H9 (cell line): ENCODE data around the gene IGF2R. TPM values are rescaled to one million over a fixed set of nuclear protein-coding genes. Genes with fewer than 3 reads are reported as not detected.

Experiments used
- DNase-seq: peaks from one replicate; pipeline ENCODE4 v3.0.0-alpha.2; 2017
- H2AFZ ChIP-seq: one replicate; pipeline ENCODE4 v1.6.1; 2013; ENCODE audit warnings: mild to moderate bottlenecking, low read length, control low read depth, moderate library complexity
- H2AK5ac ChIP-seq: 2 replicates; pipeline ENCODE4 v1.6.1; 2013; ENCODE audit warnings: low read length, control low read depth, mixed read lengths; ENCODE audit not compliant: insufficient read length
- H2BK120ac ChIP-seq: one replicate; pipeline ENCODE4 v1.6.1; 2013; ENCODE audit warnings: low read depth, mild to moderate bottlenecking, low read length, control low read depth, inconsistent platforms; ENCODE audit not compliant: poor library complexity, severe bottlenecking
- H2BK12ac ChIP-seq: 2 replicates; pipeline ENCODE4 v1.6.1; 2013; ENCODE audit warnings: low read length, control low read depth, mixed read lengths, low read depth; ENCODE audit not compliant: insufficient read length
- H2BK15ac ChIP-seq: 2 replicates; pipeline ENCODE4 v1.6.1; 2013; ENCODE audit warnings: low read depth, low read length, control low read depth
- H2BK20ac ChIP-seq: one replicate; pipeline ENCODE4 v1.6.1; 2013; ENCODE audit warnings: low read depth, mild to moderate bottlenecking, low read length, control low read depth, inconsistent platforms; ENCODE audit not compliant: poor library complexity, severe bottlenecking
- H2BK5ac ChIP-seq: 2 replicates; pipeline ENCODE4 v1.6.1; 2013; ENCODE audit warnings: low read length, control low read depth, mixed read lengths; ENCODE audit not compliant: insufficient read length
- H3K14ac ChIP-seq: 2 replicates; pipeline ENCODE4 v1.6.1; 2013; ENCODE audit warnings: low read length, control low read depth; ENCODE audit not compliant: insufficient read depth
- H3K18ac ChIP-seq: 2 replicates; pipeline ENCODE4 v1.6.1; 2013; ENCODE audit warnings: low read depth, mild to moderate bottlenecking, mixed read lengths, low read length, control low read depth; ENCODE audit not compliant: insufficient read length
- H3K23ac ChIP-seq: 2 replicates; pipeline ENCODE4 v1.6.1; 2013; ENCODE audit warnings: low read length, control low read depth, mixed read lengths, low read depth; ENCODE audit not compliant: insufficient read length
- H3K23me2 ChIP-seq: 2 replicates; pipeline ENCODE4 v1.6.1; 2013; ENCODE audit warnings: low read depth, mild to moderate bottlenecking, mixed read lengths, low read length, control low read depth; ENCODE audit not compliant: insufficient read length, poor library complexity, severe bottlenecking
- H3K27ac ChIP-seq: 2 replicates; pipeline ENCODE4 v1.5.1; 2013; ENCODE audit warnings: low read length, control low read depth, mixed read lengths, low read depth; ENCODE audit not compliant: insufficient read length
- H3K27me3 ChIP-seq: 2 replicates; pipeline ENCODE4 v1.6.1; 2013; ENCODE audit warnings: low read length, control low read depth, inconsistent platforms; ENCODE audit not compliant: insufficient read depth
- H3K4ac ChIP-seq: 2 replicates; pipeline ENCODE4 v1.6.1; 2013; ENCODE audit warnings: low read depth, mild to moderate bottlenecking, control low read depth, inconsistent platforms, low read length, moderate library complexity
- H3K4me1 ChIP-seq: 2 replicates; pipeline ENCODE4 v1.6.1; 2013; ENCODE audit warnings: low read length, control low read depth, inconsistent platforms; ENCODE audit not compliant: insufficient read depth
- H3K4me2 ChIP-seq: 2 replicates; pipeline ENCODE4 v1.6.1; 2013; ENCODE audit warnings: low read length, control low read depth, mixed read lengths; ENCODE audit not compliant: insufficient read length, insufficient read depth
- H3K56ac ChIP-seq: 2 replicates; pipeline ENCODE4 v1.6.1; 2013; ENCODE audit warnings: low read depth, mild to moderate bottlenecking, mixed read lengths, low read length, control low read depth; ENCODE audit not compliant: insufficient read length
- H3K79me1 ChIP-seq: 2 replicates; pipeline ENCODE4 v1.6.1; 2013; ENCODE audit warnings: low read depth, mild to moderate bottlenecking, moderate library complexity, low read length, control low read depth, inconsistent platforms; ENCODE audit not compliant: insufficient read depth, poor library complexity, severe bottlenecking
- H3K79me2 ChIP-seq: 2 replicates; pipeline ENCODE4 v1.6.1; 2013; ENCODE audit warnings: low read length, control low read depth, inconsistent platforms; ENCODE audit not compliant: insufficient read depth
- H3K9ac ChIP-seq: 2 replicates; pipeline ENCODE4 v1.6.1; 2013; ENCODE audit warnings: low read length, control low read depth, mixed read lengths; ENCODE audit not compliant: insufficient read length; ENCODE audit errors: extremely low read depth
- H3K9me3 ChIP-seq: one replicate; pipeline ENCODE4 v1.6.1; 2013; ENCODE audit warnings: low read depth, low read length, inconsistent platforms; ENCODE audit not compliant: control insufficient read depth
- H3T11ph ChIP-seq: one replicate; pipeline ENCODE4 v1.6.1; 2013; ENCODE audit warnings: mild to moderate bottlenecking, low read length, control low read depth, inconsistent platforms
- H4K20me1 ChIP-seq: one replicate; pipeline ENCODE4 v1.6.1; 2013; ENCODE audit not compliant: control insufficient read depth, insufficient read length, insufficient read depth
- H4K5ac ChIP-seq: 2 replicates; pipeline ENCODE4 v1.6.1; 2013; ENCODE audit warnings: low read depth, mild to moderate bottlenecking, mixed read lengths, low read length, control low read depth; ENCODE audit not compliant: insufficient read length
- H4K8ac ChIP-seq: replicated peaks from 2 replicates; pipeline ENCODE4 v1.6.1; 2013; ENCODE audit warnings: low read length, control low read depth, mixed read lengths, low read depth; ENCODE audit not compliant: insufficient read length
- H4K91ac ChIP-seq: 2 replicates; pipeline ENCODE4 v1.6.1; 2013; ENCODE audit warnings: low read depth, mild to moderate bottlenecking, moderate library complexity, mixed read lengths, low read length, control low read depth; ENCODE audit not compliant: insufficient read length
- H3K27ac Mint-ChIP-seq, 3 experiments: 2 replicates in 2 of 3; 3 replicates in 1 of 3; pipeline ENCODE4 v1.8.0; 2020 to 2021; ENCODE audit warnings: mixed read lengths in 3 of 3, mild to moderate bottlenecking in 1 of 3, moderate library complexity in 1 of 3
- H3K27me3 Mint-ChIP-seq: 2 replicates; pipeline ENCODE4 v1.8.0; 2021; ENCODE audit warnings: low read depth, mild to moderate bottlenecking, moderate library complexity, mixed read lengths
- H3K36me3 Mint-ChIP-seq, 3 experiments: 2 replicates in 2 of 3; 3 replicates in 1 of 3; pipeline ENCODE4 v1.8.0; 2020 to 2021; ENCODE audit warnings: low read depth in 3 of 3, mixed read lengths in 3 of 3; ENCODE audit not compliant: insufficient read depth in 1 of 3
- H3K4me1 Mint-ChIP-seq, 2 experiments: 2 replicates each; pipeline ENCODE4 v1.8.0; 2020; ENCODE audit warnings: mixed read lengths in 2 of 2
- H3K4me3 Mint-ChIP-seq, 2 experiments: 2 replicates in 1 of 2; 3 replicates in 1 of 2; pipeline ENCODE4 v1.8.0; 2020 to 2021; ENCODE audit warnings: mild to moderate bottlenecking in 2 of 2, mixed read lengths in 2 of 2, moderate library complexity in 1 of 2
- H3K9me3 Mint-ChIP-seq, 2 experiments: 2 replicates in 1 of 2; 3 replicates in 1 of 2; pipeline ENCODE4 v1.8.0; 2020; ENCODE audit warnings: mild to moderate bottlenecking in 2 of 2, mixed read lengths in 2 of 2, moderate library complexity in 1 of 2
- WGBS: extraction: QIAGEN DNeasy Blood & Tissue Kit; methylation state at CpG from one replicate; pipeline ENCODE4 v1.1.7; 2013; ENCODE audit warnings: missing lambda C conversion rate, low lambda C conversion rate, mixed read lengths; ENCODE audit not compliant: insufficient read length; ENCODE audit errors: extremely low coverage; 5-methylcytosine and 5-hydroxymethylcytosine counted together
- total RNA-seq: library from RNA; stranded (reverse); gene quantifications from 2 replicates; pipeline ENCODE4 v1.2.1, GENCODE V29; 2021
- TF ChIP-seq, protein P1 (sequence below): fragments of 200-600 bp; sonication (generic); conservative IDR thresholded peaks from 3 replicates; pipeline ENCODE4 v1.8.0; 2021; ENCODE audit warnings: antibody characterized with exemption, mild to moderate bottlenecking

The IGF2R gene
- total RNA-seq, 1 experiment from 2014 or later, result 66.7 TPM

DNA sequence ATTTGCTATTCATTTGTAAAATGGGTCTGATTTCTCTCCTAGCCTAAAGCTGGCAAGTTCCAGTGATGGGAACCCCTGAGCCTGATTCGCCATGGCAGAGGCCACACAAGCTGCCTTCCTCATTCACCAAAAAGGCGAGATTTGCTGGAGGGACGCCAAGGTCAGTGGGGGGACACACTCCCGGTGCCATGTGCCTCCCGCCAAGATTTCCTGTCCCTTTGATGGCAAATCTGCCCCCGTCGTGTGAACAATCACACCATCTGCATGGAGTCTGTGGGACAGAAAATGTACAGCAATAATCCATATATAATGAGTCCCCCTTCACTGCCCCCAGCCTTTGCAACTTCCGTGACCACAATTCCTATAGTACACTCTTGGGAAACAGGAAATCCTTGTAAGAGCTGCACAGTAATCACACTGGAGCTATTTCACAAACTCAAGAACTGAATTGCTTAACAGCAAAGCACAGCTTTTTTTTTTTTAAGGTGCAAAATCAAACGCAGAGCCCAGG lies 15.7 kb upstream of the IGF2R start:
- H3K4me2 ChIP-seq, result no peak overlapping the region
- H3K27me3 ChIP-seq, result no peaks in the 10 kb centered on the region; the same call in 1 of the 2 replicates
- no peak overlapping the region for H2BK5ac ChIP-seq
- no peak overlapping the region for H2BK20ac ChIP-seq
- H4K91ac ChIP-seq, result no peak overlapping the region
- Mint-ChIP-seq H3K27ac (no peak overlapping the region), H3K27me3 (peaks cover 2% of the 10 kb centered on the region; the same call in 1 of the 2 replicates), H3K4me1 (peaks cover 9 to 11% of the 10 kb centered on the region in 2 experiments), H3K36me3 (no peaks in the 10 kb centered on the region), H3K9me3 (no peaks in the 10 kb centered on the region), H3K4me3 (no peak overlapping the region)
- H3K4ac ChIP-seq, result no peak overlapping the region
- no CpG with 5 or more reads among the region's 9 CpGs for WGBS
- H3K23me2 ChIP-seq, result no peaks in the 10 kb centered on the region
- no peaks in the 10 kb centered on the region for H3K9me3 ChIP-seq
- H3K9ac ChIP-seq, result no peak overlapping the region
- no peaks in the 10 kb centered on the region; the same call in 1 of the 2 replicates for H3K79me2 ChIP-seq
- no peak overlapping the region for H2BK15ac ChIP-seq
- H4K20me1 ChIP-seq, result no peaks in the 10 kb centered on the region
- no peak overlapping the region for H3K14ac ChIP-seq
- H2AFZ ChIP-seq, result no peak overlapping the region
- H2AK5ac ChIP-seq, result no peak overlapping the region
- H4K5ac ChIP-seq, result no peak overlapping the region
- no peak overlapping the region for H3K56ac ChIP-seq
- TF ChIP-seq, protein P1, sequence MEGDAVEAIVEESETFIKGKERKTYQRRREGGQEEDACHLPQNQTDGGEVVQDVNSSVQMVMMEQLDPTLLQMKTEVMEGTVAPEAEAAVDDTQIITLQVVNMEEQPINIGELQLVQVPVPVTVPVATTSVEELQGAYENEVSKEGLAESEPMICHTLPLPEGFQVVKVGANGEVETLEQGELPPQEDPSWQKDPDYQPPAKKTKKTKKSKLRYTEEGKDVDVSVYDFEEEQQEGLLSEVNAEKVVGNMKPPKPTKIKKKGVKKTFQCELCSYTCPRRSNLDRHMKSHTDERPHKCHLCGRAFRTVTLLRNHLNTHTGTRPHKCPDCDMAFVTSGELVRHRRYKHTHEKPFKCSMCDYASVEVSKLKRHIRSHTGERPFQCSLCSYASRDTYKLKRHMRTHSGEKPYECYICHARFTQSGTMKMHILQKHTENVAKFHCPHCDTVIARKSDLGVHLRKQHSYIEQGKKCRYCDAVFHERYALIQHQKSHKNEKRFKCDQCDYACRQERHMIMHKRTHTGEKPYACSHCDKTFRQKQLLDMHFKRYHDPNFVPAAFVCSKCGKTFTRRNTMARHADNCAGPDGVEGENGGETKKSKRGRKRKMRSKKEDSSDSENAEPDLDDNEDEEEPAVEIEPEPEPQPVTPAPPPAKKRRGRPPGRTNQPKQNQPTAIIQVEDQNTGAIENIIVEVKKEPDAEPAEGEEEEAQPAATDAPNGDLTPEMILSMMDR, result no peak
- H3K23ac ChIP-seq, result no peak overlapping the region
- no peak overlapping the region for H3K18ac ChIP-seq
- H2BK120ac ChIP-seq, result no peak overlapping the region
- H4K8ac ChIP-seq, result no peak overlapping the region
- no peak overlapping the region for H2BK12ac ChIP-seq
- DNase-seq, result no peak
- H3K79me1 ChIP-seq, result no peaks in the 10 kb centered on the region
- H3K4me1 ChIP-seq, result no peaks in the 10 kb centered on the region; the same call in 1 of the 2 replicates
- H3T11ph ChIP-seq, result no peak overlapping the region
- no peak overlapping the region for H3K27ac ChIP-seq
